Sciatic nerve (tissue), 2 donors: ENCODE data around the gene MDFIC. TPM values are rescaled to one million over a fixed set of nuclear protein-coding genes. Genes with fewer than 3 reads are reported as not detected.

ENCODE experiments used
- ATAC-seq: fragments of 200-7000 bp; cut with Tn5 transposase; one replicate; pipeline ENCODE4 v1.9.1; 2020; ENCODE audit warnings: mild to moderate bottlenecking, moderate library complexity
- DNase-seq: peaks from one replicate; pipeline ENCODE4 v3.0.0-alpha.2; 2020; ENCODE audit warnings: low spot score
- intact Hi-C: fragments of 100-400 bp; cut with DNase I; formaldehyde crosslinking; loops from one replicate; pipeline ENCODE4 v1.14.2; 2022
- total RNA-seq: library from RNA; stranded (reverse); fragmentation: NEBNext Ultra II Directional; extraction: Animal tissue kit (Norgen Biotek cat#: 25700); gene quantifications from one replicate; pipeline ENCODE4 v1.2.1, GENCODE V29; 2021
- donor health status: DM: no; HTN: no; CAD: no.
- donor health status: DM: no; HTN: no; CAD: no.

Gene MDFIC
- total RNA-seq, 1 donor from 2014 or later: 60.7 TPM

GRCh38 chr7:114981323-114981722 is 59.4 kb downstream of the MDFIC start:
- no peak for DNase-seq
- no peak for ATAC-seq
- intact Hi-C loops: no loop called here

- intact Hi-C loops: no loop called here
- no peak for DNase-seq
- no peak for ATAC-seq
Observed at GRCh38 chr7:114985116-114985715, 63.3 kb downstream of the MDFIC start.

GRCh38 chr7:114986190-114987180 is 64.6 kb downstream of the MDFIC start:
- ATAC-seq: no peak
- DNase-seq: no peak
- intact Hi-C loops: no loop called here

- intact Hi-C loops: no loop called here
- ATAC-seq (no peak), DNase-seq (no peak)
Observed at GRCh38 chr7:114988026-114988425, 66.1 kb downstream of the MDFIC start.

GRCh38 chr7:114988755-114989375 is 67.0 kb downstream of the MDFIC start:
- intact Hi-C loops: no loop called here
- DNase-seq: peak; percentile 79
- ATAC-seq: peak; percentile 62

- DNase-seq (no peak), ATAC-seq (no peak)
- intact Hi-C loops: no loop called here
Observed at GRCh38 chr7:114989531-114989930, 67.6 kb downstream of the MDFIC start.

GRCh38 chr7:114997487-114998404 is 75.9 kb downstream of the MDFIC start:
- no peak for ATAC-seq
- DNase-seq: no peak
- intact Hi-C loops: no loop called here

- intact Hi-C loops: no loop called here
- no peak for DNase-seq
- no peak for ATAC-seq
Observed at GRCh38 chr7:115004121-115004520, 82.2 kb downstream of the MDFIC start.

- intact Hi-C loops: no loop called here
- DNase-seq (no peak), ATAC-seq (no peak)
Observed at GRCh38 chr7:115005251-115005650, 83.4 kb downstream of the MDFIC start.

- DNase-seq: no peak
- no peak for ATAC-seq
- intact Hi-C loops: no loop called here
Observed at GRCh38 chr7:115005953-115006352, 84.1 kb downstream of the MDFIC start.

GRCh38 chr7:115007751-115008150 is 85.9 kb downstream of the MDFIC start:
- DNase-seq (no peak), ATAC-seq (peak; percentile 14)
- intact Hi-C loops: no loop called here

GRCh38 chr7:115008465-115009114 is 86.7 kb downstream of the MDFIC start:
- DNase-seq (peak; percentile 84), ATAC-seq (peak; percentile 94)
- intact Hi-C loops: no loop called here

- intact Hi-C loops: no loop called here
- no peak for ATAC-seq
- DNase-seq: no peak
Observed at GRCh38 chr7:115009139-115009538, 87.2 kb downstream of the MDFIC start.

GRCh38 chr7:115009736-115010440 is 88.0 kb downstream of the MDFIC start:
- intact Hi-C loops: no loop called here
- peak; percentile 70 for DNase-seq
- peak; percentile 85 for ATAC-seq

- ATAC-seq: no peak
- intact Hi-C loops: no loop called here
Observed at GRCh38 chr7:115010441-115010820, 88.5 kb downstream of the MDFIC start.

GRCh38 chr7:115013886-115014285 is 92.0 kb downstream of the MDFIC start:
- ATAC-seq (no peak), DNase-seq (no peak)
- intact Hi-C loops: no loop called here

More at GRCh38 chr7:115010441-115010820, 88.5 kb downstream of the MDFIC start:
- no peak for DNase-seq

GRCh38 chr7:115014794-115015193 is 92.9 kb downstream of the MDFIC start:
- no peak for DNase-seq
- ATAC-seq: no peak
- intact Hi-C loops: no loop called here

- intact Hi-C loops: no loop called here
- DNase-seq: no peak
- ATAC-seq: no peak
Observed at GRCh38 chr7:115015619-115016018, 93.7 kb downstream of the MDFIC start.
